IMR-90 (cell line): ENCODE measurements around the gene TTYH3. TPM values are rescaled to one million over a fixed set of nuclear protein-coding genes. Genes with fewer than 3 reads are reported as not detected.

Experiments used
- ATAC-seq: fragments of 200-7000 bp; cut with Tn5 transposase; 2 replicates; pipeline ENCODE4 v1.9.1; 2020; ENCODE audit warnings: low read depth, mild to moderate bottlenecking, moderate library complexity
- BruUV-seq: library from RNA; stranded (reverse); fragments of 400-500 nt; replicated peaks from 2 replicates; lab custom pipeline; 2021; lab: Mats Ljungman, UMichigan
- CTCF ChIA-PET: fragments of 300-600 bp; formaldehyde crosslinking; extraction: SDS; loops from one replicate; lab custom pipeline; 2021; ENCODE audit warnings: antibody characterized with exemption; lab: Yijun Ruan, JAX
- POLR2A ChIA-PET: fragments of 300-600 bp; sonication (Branson Sonifier 250); formaldehyde crosslinking; loops from one replicate; lab custom pipeline; 2022; ENCODE audit warnings: antibody characterized with exemption; ENCODE audit not compliant: unreplicated experiment; lab: Charles Lee
- DNase-seq: peaks from one replicate; pipeline ENCODE4 v3.0.0; 2013
- H2AFZ ChIP-seq: replicated peaks from 2 replicates; pipeline ENCODE3; 2013; ENCODE audit warnings: low read length, mild to moderate bottlenecking; ENCODE audit not compliant: poor library complexity
- H2AK5ac ChIP-seq: 2 replicates; pipeline ENCODE4 v1.6.1; 2013; ENCODE audit warnings: low read depth, low read length, inconsistent platforms
- H2AK9ac ChIP-seq: replicated peaks from 2 replicates; pipeline ENCODE3; 2013; ENCODE audit warnings: mild to moderate bottlenecking, low read depth, low read length, moderate library complexity; ENCODE audit not compliant: poor library complexity
- H2BK120ac ChIP-seq: 2 replicates; pipeline ENCODE4 v1.6.1; 2013; ENCODE audit warnings: low read depth, low read length, inconsistent platforms
- H2BK15ac ChIP-seq: 3 replicates; pipeline ENCODE4 v1.6.1; 2013; ENCODE audit warnings: low read depth, low read length, inconsistent platforms
- H2BK20ac ChIP-seq: 2 replicates; pipeline ENCODE4 v1.6.1; 2013; ENCODE audit warnings: low read depth, mild to moderate bottlenecking, inconsistent platforms, low read length, moderate library complexity
- H2BK5ac ChIP-seq: 2 replicates; pipeline ENCODE4 v1.6.1; 2013; ENCODE audit warnings: mild to moderate bottlenecking, low read depth, low read length, inconsistent platforms; ENCODE audit not compliant: poor library complexity, severe bottlenecking
- H3K14ac ChIP-seq: replicated peaks from 2 replicates; pipeline ENCODE4 v1.6.1; 2013; ENCODE audit warnings: low read depth, low read length, inconsistent platforms
- H3K18ac ChIP-seq: 2 replicates; pipeline ENCODE4 v1.6.1; 2013; ENCODE audit warnings: low read depth, low read length, control low read depth
- H3K23ac ChIP-seq: 2 replicates; pipeline ENCODE4 v1.6.1; 2013; ENCODE audit warnings: low read depth, low read length, inconsistent platforms
- H3K27ac ChIP-seq: 2 replicates; pipeline ENCODE4 v1.5.1; 2013; ENCODE audit warnings: mild to moderate bottlenecking, control low read depth, low read length; ENCODE audit not compliant: insufficient read depth
- H3K27me3 ChIP-seq: 2 replicates; pipeline ENCODE4 v1.6.1; 2013; ENCODE audit warnings: low read length; ENCODE audit not compliant: control insufficient read depth, insufficient read depth
- H3K36me3 ChIP-seq: 2 replicates; pipeline ENCODE4 v1.6.1; 2013; ENCODE audit warnings: low read length, mixed read lengths; ENCODE audit not compliant: control insufficient read depth, insufficient read depth
- H3K4ac ChIP-seq: 2 replicates; pipeline ENCODE4 v1.6.1; 2013; ENCODE audit warnings: low read depth, low read length, inconsistent platforms
- H3K4me1 ChIP-seq: 2 replicates; pipeline ENCODE4 v1.6.1; 2013; ENCODE audit warnings: low read length, mixed read lengths; ENCODE audit not compliant: control insufficient read depth, insufficient read depth
- H3K4me2 ChIP-seq: 2 replicates; pipeline ENCODE4 v1.6.1; 2013; ENCODE audit warnings: low read depth, mild to moderate bottlenecking, control low read depth, low read length, moderate library complexity
- H3K4me3 ChIP-seq: 2 replicates; pipeline ENCODE4 v1.5.1; 2013; ENCODE audit warnings: low read depth, mild to moderate bottlenecking, control low read depth, low read length, moderate library complexity; ENCODE audit not compliant: insufficient read depth
- H3K56ac ChIP-seq: 2 replicates; pipeline ENCODE4 v1.6.1; 2013; ENCODE audit warnings: low read length, inconsistent platforms; ENCODE audit not compliant: insufficient read depth; ENCODE audit errors: extremely low read depth
- H3K79me1 ChIP-seq, 2 experiments: 2 replicates each; pipeline ENCODE4 v1.6.1; 2013; ENCODE audit warnings: low read length in 2 of 2, inconsistent platforms in 1 of 2, low read depth in 1 of 2
- H3K9ac ChIP-seq: 2 replicates; pipeline ENCODE4 v1.6.1; 2013; ENCODE audit warnings: low read depth, low read length, control low read depth
- H3K9me1 ChIP-seq: 2 replicates; pipeline ENCODE4 v1.6.1; 2013; ENCODE audit warnings: low read length, inconsistent platforms; ENCODE audit not compliant: insufficient read depth
- H3K9me3 ChIP-seq: 2 replicates; pipeline ENCODE4 v1.6.1; 2013; ENCODE audit warnings: low read length; ENCODE audit not compliant: control insufficient read depth, insufficient read depth
- H4K20me1 ChIP-seq: 2 replicates; pipeline ENCODE4 v1.6.1; 2013; ENCODE audit warnings: low read length, inconsistent platforms; ENCODE audit not compliant: insufficient read depth
- H4K5ac ChIP-seq: 2 replicates; pipeline ENCODE4 v1.6.1; 2013; ENCODE audit warnings: mild to moderate bottlenecking, low read depth, low read length, control low read depth
- H4K8ac ChIP-seq, 2 experiments: 2 replicates each; pipeline ENCODE4 v1.6.1; 2013; ENCODE audit warnings: low read depth in 2 of 2, low read length in 2 of 2, control low read depth in 1 of 2, inconsistent platforms in 1 of 2
- H4K91ac ChIP-seq: 2 replicates; pipeline ENCODE4 v1.6.1; 2013; ENCODE audit warnings: low read depth, low read length, inconsistent platforms; ENCODE audit not compliant: insufficient read depth
- CEBPB ChIP-seq: IDR thresholded peaks from 2 replicates; pipeline ENCODE4 v1.6.1; 2012; ENCODE audit warnings: low read depth, low read length, improper control_type of control experiment
- CHD1 ChIP-seq: IDR thresholded peaks from 2 replicates; pipeline ENCODE4 v1.6.1; 2012; ENCODE audit warnings: low read depth, low read length, improper control_type of control experiment
- CTCF ChIP-seq: conservative IDR thresholded peaks from 2 replicates; pipeline ENCODE4 v1.5.1; 2012; ENCODE audit warnings: mild to moderate bottlenecking, low read depth, low read length, improper control_type of control experiment
- ELK1 ChIP-seq: fragments of 150-350 bp; IDR thresholded peaks from 2 replicates; pipeline ENCODE4 v1.6.1; 2016; ENCODE audit warnings: low read depth, mild to moderate bottlenecking, low read length, moderate library complexity, borderline replicate concordance
- FOS ChIP-seq: fragments of 150-350 bp; IDR thresholded peaks from 2 replicates; pipeline ENCODE4 v1.6.1; 2016; ENCODE audit warnings: low read depth, low read length
- POLR2A ChIP-seq: IDR thresholded peaks from 2 replicates; pipeline ENCODE4 v1.6.1; 2012; ENCODE audit warnings: mild to moderate bottlenecking, low read depth, low read length
- RAD21 ChIP-seq: IDR thresholded peaks from 2 replicates; pipeline ENCODE4 v1.6.1; 2012; ENCODE audit warnings: low read length, improper control_type of control experiment
- RCOR1 ChIP-seq: IDR thresholded peaks from 2 replicates; pipeline ENCODE4 v1.6.1; 2012; ENCODE audit warnings: mild to moderate bottlenecking, low read length, improper control_type of control experiment; ENCODE audit not compliant: insufficient replicate concordance
- WGBS, 2 experiments: methylation state at CpG; one replicate each; pipeline versions ENCODE4 v1.1.5 to v1.1.7; 2013; ENCODE audit warnings: missing lambda C conversion rate in 2 of 2; ENCODE audit not compliant: insufficient read length in 1 of 2; ENCODE audit errors: extremely low coverage in 2 of 2; 5-methylcytosine and 5-hydroxymethylcytosine counted together
- dilution Hi-C: fragments of 300-500 bp; cut with HindIII; formaldehyde crosslinking; loops from one replicate; pipeline ENCODE4 v1.14.3; 2018; ENCODE audit warnings: low sequenced_read_pairs; ENCODE audit not compliant: unreplicated experiment
- in situ Hi-C: fragments of 300-500 bp; cut with MboI; formaldehyde crosslinking; loops from 3 replicates; pipeline ENCODE4 v1.14.3; 2019; ENCODE audit warnings: low sequenced_read_pairs, inconsistent platforms, mixed read lengths
- intact Hi-C: fragments of 100-400 bp; cut with micrococcal nuclease; formaldehyde crosslinking; loops from 2 replicates; pipeline ENCODE4 v1.10.0; 2022
- polyA plus RNA-seq, 3 experiments: library from polyadenylated mRNA; depleted of rRNA; stranded (reverse); fragments of >200 nt; gene quantifications; 2 replicates each; pipeline ENCODE4 v1.2.3, GENCODE V29; 2012; ENCODE audit warnings: low replicate concordance in 1 of 3
- total RNA-seq: library from RNA; depleted of rRNA; stranded (reverse); fragments of >200 nt; gene quantifications from 2 replicates; pipeline ENCODE4 v1.2.3, GENCODE V29; 2012

The TTYH3 gene
- total and polyA plus RNA-seq, 2 of the 4 experiments (the other 2 are of a cell fraction) = 5.6 to 82.6 TPM

- H2BK5ac ChIP-seq = peak overlapping the region; percentile 18
- intact Hi-C loops = no loop called here
Observed at GRCh38 chr7:2637505-2638223, 5.9 kb downstream of the TTYH3 start.

More at GRCh38 chr7:2637505-2638223, 5.9 kb downstream of the TTYH3 start:
- Histone ChIP-seq H2BK20ac (no peak overlapping the region), H4K8ac (peak overlapping the region in 1 of 2 experiments; percentile 69; a peak in 2 of 4 replicates), H3K9ac (no peak overlapping the region), H3K79me1 (peaks cover 14 to 91% of the 10 kb centered on the region in 2 experiments; a peak in 3 of 4 replicates), H2BK15ac (no peak overlapping the region), H3K36me3 (peaks cover 1% of the 10 kb centered on the region; the same call in 1 of the 2 replicates), H4K5ac (no peak overlapping the region), H3K9me1 (peaks cover 29% of the 10 kb centered on the region), H3K4me3 (no peak overlapping the region), H3K9me3 (no peaks in the 10 kb centered on the region), H3K27me3 (no peaks in the 10 kb centered on the region), H2AK9ac (peak overlapping the region; percentile 99), H3K23ac (0 out of 2 replicates have a peak overlapping the region, but pooled peaks have one; percentile 39), H2BK120ac (peak overlapping the region; percentile 19), H3K14ac (no peak overlapping the region), H3K4me2 (no peak overlapping the region), H3K4ac (peak overlapping the region; percentile 84), H3K18ac (no peak overlapping the region), H3K4me1 (peaks cover 60% of the 10 kb centered on the region), H4K91ac (peak overlapping the region; percentile 61), H4K20me1 (peaks cover 91% of the 10 kb centered on the region), H2AK5ac (peak overlapping the region; percentile 71; the same call in 1 of the 2 replicates), H3K56ac (no peak overlapping the region), H2AFZ (peak overlapping the region; percentile 81), H3K27ac (peak overlapping the region; percentile 12)
- CTCF ChIA-PET = no interaction called here
- dilution Hi-C loops = no loop called here
- in situ Hi-C loops = no loop called here
- TF ChIP-seq RAD21 = no peak
- TF ChIP-seq CTCF = no peak
- TF ChIP-seq POLR2A = no peak
- TF ChIP-seq FOS = no peak
- no peak for TF ChIP-seq ELK1
- no peak for TF ChIP-seq CHD1
- no peak for TF ChIP-seq RCOR1
- no peak for TF ChIP-seq CEBPB
- no TSS peak for BruUV-seq
- ATAC-seq (no peak), DNase-seq (no peak)
- WGBS, 2 experiments = 70% methylated on average over 9 of the region's 23 CpGs; no CpG with 5 or more reads in 1 of the 2 experiments
- POLR2A ChIA-PET = interaction anchor here (0.7 kb wide), 1 partner anchor 20 kb away, joined by 3 read pairs; no protein-coding TSS in a partner anchor
